D721Med (cell line): ENCODE data around the gene NME3.

Experiments
- DNase-seq: peaks from one replicate; pipeline ENCODE4 v3.0.0; 2011; ENCODE audit warnings: low spot score; ENCODE audit not compliant: insufficient read length
- FAIRE-seq: peaks from 2 replicates; lab custom pipeline; 2011; peaks lifted over from hg19 to GRCh38; lab: Jason Lieb, UNC
- CTCF ChIP-seq: IDR thresholded peaks from 2 replicates; pipeline ENCODE4 v1.5.1; 2012; ENCODE audit warnings: mild to moderate bottlenecking, control low read depth; ENCODE audit not compliant: insufficient read depth; ENCODE audit errors: missing control alignments

NME3 gene

GRCh38 chr16:1779741-1780676 is 8.7 kb upstream of the NME3 start:
- no peak for TF ChIP-seq CTCF
- FAIRE-seq (no peak), DNase-seq (no peak)

GRCh38 chr16:1779234-1779701 is 7.9 kb upstream of the NME3 start:
- no peak for TF ChIP-seq CTCF
- DNase-seq (no peak), FAIRE-seq (no peak)

- FAIRE-seq (no peak), DNase-seq (no peak)
- no peak for TF ChIP-seq CTCF
Measured at GRCh38 chr16:1778200-1779179, 7.1 kb upstream of the NME3 start.

DNA sequence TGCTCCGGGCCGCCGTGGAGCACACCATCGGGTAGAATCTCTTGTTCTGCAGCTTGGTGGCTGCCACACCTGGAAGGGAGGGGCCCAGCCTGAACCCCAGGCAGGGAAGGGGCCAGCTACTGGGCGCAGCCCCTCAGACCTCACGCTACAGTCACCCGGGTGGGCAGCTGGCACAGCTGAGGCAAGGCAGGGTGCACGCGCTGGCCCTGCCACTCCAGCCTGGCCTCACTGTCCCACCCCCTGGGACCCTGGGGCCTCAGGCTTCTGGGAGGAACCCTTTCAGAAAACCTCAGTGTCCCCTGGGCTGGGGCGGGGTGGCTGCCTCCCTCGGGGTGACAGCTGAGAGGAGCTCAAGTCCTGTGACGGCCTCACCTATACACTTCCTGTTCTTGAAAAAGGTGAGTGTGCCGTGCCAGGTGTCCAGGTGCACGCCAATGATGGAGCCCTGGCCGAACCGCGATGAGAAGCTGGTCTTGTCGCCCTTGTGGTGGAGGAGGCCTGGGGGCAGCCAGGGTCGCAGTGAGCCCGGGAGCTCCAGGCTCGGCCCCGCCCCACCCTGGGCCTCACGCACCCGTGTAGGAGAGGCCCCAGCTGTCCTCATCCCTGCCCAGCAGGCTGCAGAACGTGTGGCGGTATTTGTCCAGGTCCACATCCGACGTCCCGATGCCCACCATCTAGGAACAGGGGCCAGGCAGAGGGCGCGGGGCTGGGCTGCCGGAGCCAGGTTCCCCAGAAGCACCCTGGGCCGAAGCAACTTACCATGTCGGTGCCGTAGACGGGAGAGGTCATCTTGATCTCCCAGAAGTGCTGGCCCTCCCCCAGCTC is 6.2 kb upstream of the NME3 start:
- FAIRE-seq, result no peak
- no peak for DNase-seq
- TF ChIP-seq CTCF, result no peak

DNA sequence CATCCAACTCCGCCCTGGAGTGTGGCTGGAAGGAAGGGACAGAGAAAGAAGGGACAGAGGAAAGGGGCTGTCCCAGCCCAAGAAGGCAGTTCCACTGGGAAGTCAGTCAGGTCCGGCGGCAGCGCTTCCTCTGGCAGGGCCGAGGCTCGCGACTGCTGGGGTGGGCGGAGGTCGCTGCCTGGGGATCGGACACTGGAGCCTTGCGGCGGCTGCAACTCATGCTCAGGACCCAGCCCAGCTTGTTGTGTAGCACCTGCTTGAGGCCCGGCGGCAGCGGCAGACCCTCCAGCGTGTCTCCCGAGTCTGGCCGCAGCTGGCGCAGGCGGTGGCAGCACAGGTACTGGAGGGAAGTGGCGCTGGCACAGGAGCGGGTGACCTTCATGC is 5.6 kb upstream of the NME3 start:
- TF ChIP-seq CTCF, result no peak
- no peak for DNase-seq
- no peak for FAIRE-seq

- no peak for DNase-seq
- FAIRE-seq, result no peak
- TF ChIP-seq CTCF, result no peak
Measured at GRCh38 chr16:1776672-1776955, 5.3 kb upstream of the NME3 start.
